Muscle layer of duodenum (tissue), 2 donors: ENCODE measurements around the gene TMEM243.

Source experiments
- H3K27ac ChIP-seq: one replicate; pipeline ENCODE4 v1.7.0; 2013; ENCODE audit warnings: mild to moderate bottlenecking, low read length
- H3K27me3 ChIP-seq: one replicate; pipeline ENCODE4 v1.7.0; 2013; ENCODE audit warnings: low read depth, mild to moderate bottlenecking, control low read depth, low read length
- H3K36me3 ChIP-seq, 2 donors: one replicate each; pipeline ENCODE4 v1.7.0; 2013; ENCODE audit warnings: low read length in 2 of 2, control low read depth in 1 of 2, mild to moderate bottlenecking in 1 of 2; ENCODE audit not compliant: insufficient read depth in 2 of 2, control insufficient read depth in 1 of 2
- H3K4me1 ChIP-seq, 2 donors: one replicate each; pipeline ENCODE4 v1.7.0; 2013; ENCODE audit warnings: low read length in 2 of 2, mild to moderate bottlenecking in 2 of 2, control low read depth in 1 of 2, moderate library complexity in 1 of 2; ENCODE audit not compliant: insufficient read depth in 2 of 2, control insufficient read depth in 1 of 2
- H3K4me3 ChIP-seq, 2 donors: one replicate each; pipeline ENCODE4 v1.7.0; 2013; ENCODE audit warnings: low read length in 2 of 2, low read depth in 1 of 2, mild to moderate bottlenecking in 1 of 2
- H3K9me3 ChIP-seq, 2 donors: one replicate each; pipeline ENCODE4 v1.7.0; 2013; ENCODE audit warnings: low read length in 2 of 2, control low read depth in 1 of 2, mild to moderate bottlenecking in 1 of 2; ENCODE audit not compliant: control insufficient read depth in 1 of 2
- donor health status: healthy.

The TMEM243 gene

DNA sequence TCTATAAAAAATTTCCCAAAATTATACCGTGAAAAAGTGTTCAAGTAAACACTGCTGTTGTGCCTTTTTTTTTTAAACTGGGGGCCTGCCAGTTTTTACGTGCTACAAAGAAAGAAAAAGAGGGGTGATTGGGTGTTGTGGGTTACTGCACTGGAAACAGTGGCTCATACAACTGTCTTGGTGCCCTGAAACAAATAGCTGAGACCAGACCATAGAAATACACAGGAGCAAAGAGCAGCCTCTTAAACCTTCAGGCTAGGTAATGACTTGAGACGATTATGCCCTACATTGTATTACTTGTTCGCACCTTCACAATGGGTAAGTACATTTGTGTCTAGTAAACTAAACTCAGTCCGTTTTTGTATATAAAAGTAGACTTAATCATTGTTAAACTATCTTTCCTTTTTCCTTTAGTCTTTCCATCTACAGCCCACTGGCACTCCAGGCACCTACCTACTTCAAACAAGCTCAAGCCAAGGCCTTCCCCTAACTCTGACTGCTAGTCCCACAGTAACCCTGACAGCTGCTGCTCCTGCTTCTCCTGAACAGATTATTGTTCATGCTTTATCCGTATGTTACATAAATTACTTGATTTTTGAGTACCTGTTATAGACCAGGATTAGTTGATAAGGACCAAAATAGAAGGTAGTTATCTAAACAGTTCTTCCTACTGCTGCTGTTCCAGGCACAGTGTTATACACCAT is 26.6 kb downstream of the TMEM243 start:
- H3K27me3 ChIP-seq, result no peaks in the 10 kb centered on the region
- H3K9me3 ChIP-seq, result no peaks in the 10 kb centered on the region
- H3K4me3 ChIP-seq, result no peak overlapping the region
- H3K4me1 ChIP-seq, result no peaks in the 10 kb centered on the region
- peaks cover 70 to 75% of the 10 kb centered on the region in 2 donors for H3K36me3 ChIP-seq
- H3K27ac ChIP-seq, result no peak overlapping the region

DNA sequence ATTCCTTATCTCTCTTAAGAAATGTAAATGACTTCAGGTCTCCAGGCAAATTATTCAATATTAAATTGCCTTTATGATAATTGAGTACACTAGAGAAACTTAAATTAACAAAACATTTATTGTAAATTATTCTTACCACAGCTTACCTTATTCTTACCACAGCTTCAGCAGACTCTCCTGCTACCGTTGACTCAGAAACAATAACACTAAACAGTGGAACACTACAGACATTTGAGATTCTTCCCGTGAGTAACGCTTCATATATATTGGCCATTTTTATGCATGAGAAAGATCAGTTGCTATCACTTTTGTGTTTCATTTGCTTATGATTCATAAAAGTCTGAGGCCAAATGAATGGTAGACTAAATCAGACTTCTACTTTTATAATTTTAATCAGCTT is 28.7 kb downstream of the TMEM243 start:
- Histone ChIP-seq H3K4me1 (no peaks in the 10 kb centered on the region), H3K9me3 (no peaks in the 10 kb centered on the region), H3K36me3 (peaks cover 58 to 76% of the 10 kb centered on the region in 2 donors), H3K27me3 (no peaks in the 10 kb centered on the region), H3K27ac (no peak overlapping the region), H3K4me3 (no peak overlapping the region)

DNA sequence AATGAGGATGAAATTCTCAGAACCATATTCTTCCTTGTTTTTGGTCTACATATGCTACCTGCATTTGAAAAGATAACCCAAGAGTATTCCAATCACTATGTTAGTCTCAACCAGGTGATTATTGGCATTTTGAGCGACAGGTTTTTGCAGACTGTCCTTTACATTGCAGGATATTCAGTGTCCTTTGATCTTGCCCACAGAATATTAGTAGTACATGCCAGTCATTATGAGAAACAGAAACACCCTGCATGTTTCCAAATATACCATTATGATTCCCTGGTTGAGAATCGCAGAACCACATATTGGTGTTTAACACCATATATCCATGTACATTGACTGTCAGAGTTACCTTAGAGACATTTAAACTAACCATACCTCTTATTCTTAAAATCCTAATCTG is 30.6 kb downstream of the TMEM243 start:
- Histone ChIP-seq H3K9me3 (no peaks in the 10 kb centered on the region), H3K4me1 (no peaks in the 10 kb centered on the region), H3K27me3 (no peaks in the 10 kb centered on the region), H3K27ac (no peak overlapping the region), H3K4me3 (no peak overlapping the region), H3K36me3 (peaks cover 58 to 76% of the 10 kb centered on the region in 2 donors)

DNA sequence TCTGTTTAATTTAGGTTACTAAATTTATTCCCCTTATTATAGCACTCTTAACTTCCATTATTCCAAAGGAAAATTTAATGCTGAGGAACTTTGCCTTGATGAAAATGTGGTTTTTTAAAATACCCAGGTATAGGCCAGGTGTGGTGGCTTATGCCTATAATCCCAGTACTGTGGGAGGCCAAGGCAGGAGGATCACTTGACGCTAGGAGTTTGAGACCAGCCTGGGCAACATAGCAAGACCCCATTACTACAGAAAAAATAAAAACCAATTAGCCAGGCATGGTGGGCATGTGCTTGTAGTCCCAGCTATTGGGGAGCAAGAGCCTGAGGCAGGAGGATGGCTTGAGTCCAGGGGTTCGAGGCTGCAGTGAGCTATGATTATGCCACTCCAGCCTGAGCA is 32.4 kb downstream of the TMEM243 start:
- Histone ChIP-seq H3K4me3 (no peak overlapping the region), H3K27ac (no peak overlapping the region), H3K4me1 (no peaks in the 10 kb centered on the region), H3K36me3 (peaks cover 62 to 80% of the 10 kb centered on the region in 2 donors), H3K9me3 (no peaks in the 10 kb centered on the region), H3K27me3 (no peaks in the 10 kb centered on the region)

DNA sequence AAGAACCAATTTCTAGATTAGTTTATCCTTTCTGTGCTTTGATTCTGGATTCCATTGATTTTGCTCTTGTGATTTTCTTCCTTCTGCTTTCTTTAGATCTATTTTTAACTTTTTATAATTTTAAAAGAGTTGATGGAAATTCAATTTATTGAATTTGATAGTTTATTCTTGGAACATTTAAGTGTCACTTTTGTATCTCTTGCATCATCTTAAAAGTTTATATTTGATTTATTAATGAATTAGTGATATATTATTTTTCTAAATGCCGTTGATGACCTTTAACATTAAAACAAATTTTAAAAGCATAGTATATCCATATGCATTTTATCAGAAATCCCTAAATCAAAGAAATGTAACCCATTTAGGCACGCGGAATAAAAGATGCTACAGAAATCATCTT is 40.4 kb downstream of the TMEM243 start:
- Histone ChIP-seq H3K36me3 (peaks cover 46 to 51% of the 10 kb centered on the region in 2 donors), H3K27me3 (no peaks in the 10 kb centered on the region)

DNA sequence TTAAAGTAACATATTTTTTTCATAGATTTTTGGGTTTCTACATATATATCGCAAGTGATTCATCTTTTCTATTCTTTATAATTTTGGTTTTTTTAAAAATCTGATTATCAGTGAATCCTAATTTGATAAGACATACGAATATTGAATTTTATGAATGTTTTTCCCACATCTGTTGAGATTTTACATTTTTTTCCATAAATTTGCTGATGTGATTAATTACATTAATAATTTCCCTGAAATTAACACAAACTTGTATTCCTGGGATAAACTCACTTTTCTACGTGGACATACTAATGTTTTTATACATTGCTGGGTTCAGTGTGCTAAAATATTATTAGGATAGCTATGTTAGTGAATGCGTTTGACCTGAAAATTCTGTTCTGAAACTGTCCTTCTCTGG is 41.2 kb downstream of the TMEM243 start:
- no peak overlapping the region for H3K27ac ChIP-seq
- H3K36me3 ChIP-seq, result peaks cover 46 to 47% of the 10 kb centered on the region in 2 donors
- no peak overlapping the region for H3K4me3 ChIP-seq
- no peaks in the 10 kb centered on the region for H3K4me1 ChIP-seq
- H3K9me3 ChIP-seq, result no peaks in the 10 kb centered on the region
- no peaks in the 10 kb centered on the region for H3K27me3 ChIP-seq

More for the DNA sequence above, 40.4 kb downstream of the TMEM243 start:
- Histone ChIP-seq H3K9me3 (no peaks in the 10 kb centered on the region), H3K4me1 (no peaks in the 10 kb centered on the region), H3K27ac (no peak overlapping the region), H3K4me3 (no peak overlapping the region)

GRCh38 chr7:87173471-87173870 is 46.1 kb downstream of the TMEM243 start:
- no peaks in the 10 kb centered on the region for H3K4me1 ChIP-seq
- peaks cover 62% of the 10 kb centered on the region in 2 donors for H3K36me3 ChIP-seq
- H3K27me3 ChIP-seq, result no peaks in the 10 kb centered on the region
- H3K9me3 ChIP-seq, result no peaks in the 10 kb centered on the region
- no peak overlapping the region for H3K4me3 ChIP-seq
- H3K27ac ChIP-seq, result no peak overlapping the region

GRCh38 chr7:87171282-87171934 is 48.1 kb downstream of the TMEM243 start:
- Histone ChIP-seq H3K9me3 (no peaks in the 10 kb centered on the region), H3K27ac (no peak overlapping the region), H3K4me1 (no peaks in the 10 kb centered on the region), H3K27me3 (no peaks in the 10 kb centered on the region), H3K36me3 (peaks cover 74 to 77% of the 10 kb centered on the region in 2 donors), H3K4me3 (no peak overlapping the region)

DNA sequence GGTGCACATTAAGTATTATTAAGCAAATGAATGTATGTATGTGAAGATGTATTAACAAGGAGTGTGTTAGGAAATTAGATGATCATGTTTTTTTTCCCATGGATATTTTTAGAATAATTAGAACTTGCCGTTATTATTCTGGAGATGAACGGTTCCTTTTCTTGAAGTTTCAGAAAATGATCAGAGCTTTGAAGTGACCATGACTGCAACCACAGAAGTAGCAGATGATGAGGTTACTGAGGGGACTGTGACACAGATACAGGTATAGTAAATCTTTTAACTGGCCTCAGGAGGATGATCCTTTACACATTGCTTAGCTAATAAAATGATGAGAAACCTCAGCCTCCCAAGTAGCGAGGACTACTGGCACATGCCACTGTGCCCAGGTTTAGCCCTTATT is 48.7 kb downstream of the TMEM243 start:
- no peak overlapping the region for H3K27ac ChIP-seq
- H3K4me3 ChIP-seq, result no peak overlapping the region
- no peaks in the 10 kb centered on the region for H3K27me3 ChIP-seq
- no peaks in the 10 kb centered on the region for H3K4me1 ChIP-seq
- peaks cover 79 to 81% of the 10 kb centered on the region in 2 donors for H3K36me3 ChIP-seq
- H3K9me3 ChIP-seq, result no peaks in the 10 kb centered on the region

DNA sequence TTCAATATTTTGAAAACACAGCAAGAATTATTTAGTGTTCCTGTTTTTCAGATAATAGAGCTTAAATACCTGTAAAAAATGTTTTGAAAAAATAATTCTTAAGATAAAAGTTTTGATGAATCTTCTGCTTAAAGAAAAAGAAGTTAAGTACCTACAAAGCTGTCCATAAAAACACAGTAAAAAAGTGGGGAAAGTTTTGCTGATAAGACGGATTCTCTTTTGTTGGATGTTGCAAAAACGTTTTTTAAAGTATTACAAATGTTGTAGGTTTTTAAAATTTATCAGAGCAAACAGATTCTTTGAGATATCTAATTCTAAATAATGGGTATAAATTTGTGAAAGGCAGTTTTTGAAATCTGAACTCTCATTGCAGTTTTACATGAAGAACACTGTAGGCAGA is 55.1 kb downstream of the TMEM243 start:
- Histone ChIP-seq H3K9me3 (no peaks in the 10 kb centered on the region), H3K4me1 (peaks cover 0 to 3% of the 10 kb centered on the region in 2 donors), H3K36me3 (peaks cover 47 to 48% of the 10 kb centered on the region in 2 donors), H3K27me3 (no peaks in the 10 kb centered on the region), H3K27ac (no peak overlapping the region), H3K4me3 (no peak overlapping the region)

- Histone ChIP-seq H3K27ac (no peak overlapping the region), H3K4me3 (no peak overlapping the region), H3K9me3 (no peaks in the 10 kb centered on the region), H3K36me3 (peaks cover 5 to 10% of the 10 kb centered on the region in 2 donors), H3K27me3 (no peaks in the 10 kb centered on the region), H3K4me1 (peaks cover 12 to 30% of the 10 kb centered on the region in 2 donors)
These were observed 60.0 kb downstream of the TMEM243 start for GRCh38 chr7:87159538-87159937.
